Measurements from ENCODE around the gene CNIH1.
"Not testable (repeated sequence)": the region's sequence is repeated elsewhere in the genome, so short reads cannot be mapped to it uniquely, and the experiment has no call there.

The CNIH1 gene

GRCh38 chr14:54378893-54379292 is 62.3 kb downstream of the CNIH1 start:
- not testable (repeated sequence) for DNase-seq

- DNase-seq, result no peak
These were observed 63.7 kb downstream of the CNIH1 start for GRCh38 chr14:54377501-54377900.

DNA sequence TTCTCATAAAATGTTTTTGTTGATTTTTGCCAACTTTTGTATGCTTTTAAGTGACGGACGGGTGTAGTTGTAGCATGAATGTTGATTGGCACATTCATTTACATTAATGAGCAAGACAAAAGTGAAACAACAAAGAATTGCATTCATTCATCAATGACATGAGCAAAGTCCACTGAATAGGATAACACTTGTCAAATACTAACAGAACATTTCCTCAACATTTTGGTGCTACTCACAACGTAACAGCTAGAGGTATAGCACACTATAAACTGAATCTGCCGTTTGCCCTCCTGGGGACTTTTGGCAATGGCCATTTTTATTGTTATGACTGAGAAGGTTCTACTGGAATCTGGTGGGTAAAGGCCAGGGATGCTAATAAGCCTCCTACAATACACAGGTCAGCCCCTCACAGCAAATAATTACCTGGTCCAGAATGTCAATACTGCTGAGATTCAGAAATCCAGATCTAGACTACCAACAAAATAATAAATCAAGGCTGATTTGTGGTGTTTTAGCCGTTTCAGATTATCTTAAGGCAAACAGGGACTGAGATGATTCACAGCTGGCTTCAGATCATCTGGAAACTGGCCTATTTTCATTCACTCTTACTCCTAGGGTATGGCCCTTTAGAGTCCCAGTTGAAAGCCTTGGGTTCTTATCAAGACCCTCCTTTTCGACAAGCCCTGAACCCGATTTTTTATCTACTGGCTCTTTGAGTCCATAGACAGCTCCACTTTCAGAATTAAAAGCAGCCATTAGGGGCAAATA is 66.9 kb downstream of the CNIH1 start:
- no peak for DNase-seq

Measured in femur (tissue), 1 donor.